ENCODE results near the gene PEX6.

The PEX6 gene

GRCh38 chr6:42967228-42967627 is 11.8 kb downstream of the PEX6 start:
- DNase-seq (ENCODE audit: low read depth): no peak
- TF ChIP-seq, protein P1, sequence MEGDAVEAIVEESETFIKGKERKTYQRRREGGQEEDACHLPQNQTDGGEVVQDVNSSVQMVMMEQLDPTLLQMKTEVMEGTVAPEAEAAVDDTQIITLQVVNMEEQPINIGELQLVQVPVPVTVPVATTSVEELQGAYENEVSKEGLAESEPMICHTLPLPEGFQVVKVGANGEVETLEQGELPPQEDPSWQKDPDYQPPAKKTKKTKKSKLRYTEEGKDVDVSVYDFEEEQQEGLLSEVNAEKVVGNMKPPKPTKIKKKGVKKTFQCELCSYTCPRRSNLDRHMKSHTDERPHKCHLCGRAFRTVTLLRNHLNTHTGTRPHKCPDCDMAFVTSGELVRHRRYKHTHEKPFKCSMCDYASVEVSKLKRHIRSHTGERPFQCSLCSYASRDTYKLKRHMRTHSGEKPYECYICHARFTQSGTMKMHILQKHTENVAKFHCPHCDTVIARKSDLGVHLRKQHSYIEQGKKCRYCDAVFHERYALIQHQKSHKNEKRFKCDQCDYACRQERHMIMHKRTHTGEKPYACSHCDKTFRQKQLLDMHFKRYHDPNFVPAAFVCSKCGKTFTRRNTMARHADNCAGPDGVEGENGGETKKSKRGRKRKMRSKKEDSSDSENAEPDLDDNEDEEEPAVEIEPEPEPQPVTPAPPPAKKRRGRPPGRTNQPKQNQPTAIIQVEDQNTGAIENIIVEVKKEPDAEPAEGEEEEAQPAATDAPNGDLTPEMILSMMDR (IDR thresholded peaks at IDR 0.05; ENCODE audit: control insufficient read depth, extremely low read depth, insufficient read depth): no peak
- H3K4me3 ChIP-seq (ENCODE audit: low read depth, low read length): no peak overlapping the region

- no peak for DNase-seq (ENCODE audit: low read depth)
- TF ChIP-seq, protein P1 (IDR thresholded peaks at IDR 0.05; ENCODE audit: control insufficient read depth, extremely low read depth, insufficient read depth): no peak
- H3K4me3 ChIP-seq (ENCODE audit: low read depth, low read length): no peak overlapping the region
These were observed 12.4 kb downstream of the PEX6 start for GRCh38 chr6:42966571-42966970.

DNA sequence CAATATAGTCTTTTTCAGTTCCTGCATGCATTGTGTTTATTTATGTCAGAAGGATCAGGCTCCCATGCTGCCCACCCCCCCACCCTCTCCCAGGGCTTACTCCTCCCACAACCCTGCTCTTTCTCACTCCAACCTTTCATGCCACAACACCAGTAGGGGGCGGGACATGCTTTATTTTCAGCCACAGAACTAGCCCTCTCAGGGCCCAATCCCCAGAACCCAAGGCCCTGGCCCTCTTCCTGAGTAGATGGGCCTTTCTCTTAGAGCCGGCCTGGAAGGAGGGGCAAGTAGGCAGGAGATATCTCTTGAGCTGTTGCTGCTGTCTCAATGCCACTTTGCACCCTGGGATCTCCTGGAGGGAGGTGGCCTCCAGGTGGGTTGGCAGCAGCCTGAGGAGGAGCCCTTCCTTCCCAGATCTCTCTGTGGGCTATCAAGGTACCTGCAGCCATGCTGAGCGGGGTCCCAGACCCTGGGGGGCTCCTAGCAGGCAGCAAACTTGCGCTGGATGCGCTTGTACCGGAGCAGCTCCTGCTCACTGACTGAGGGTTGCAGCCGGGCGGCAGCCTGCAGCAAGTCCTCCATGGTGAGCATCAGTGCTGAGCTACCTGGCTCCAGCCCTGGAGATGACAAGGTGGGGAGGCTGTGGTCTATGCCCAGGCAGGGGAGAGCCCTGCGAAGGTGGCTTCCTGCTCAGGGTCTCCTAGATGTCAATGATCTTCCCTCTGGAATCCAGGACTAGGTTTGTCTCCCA is 15.0 kb downstream of the PEX6 start:
- H3K4me3 ChIP-seq (ENCODE audit: low read depth, low read length): no peak overlapping the region
- DNase-seq (ENCODE audit: low read depth): no peak
- TF ChIP-seq, protein P1 (IDR thresholded peaks at IDR 0.05; ENCODE audit: control insufficient read depth, extremely low read depth, insufficient read depth): peak; percentile 32

DNA sequence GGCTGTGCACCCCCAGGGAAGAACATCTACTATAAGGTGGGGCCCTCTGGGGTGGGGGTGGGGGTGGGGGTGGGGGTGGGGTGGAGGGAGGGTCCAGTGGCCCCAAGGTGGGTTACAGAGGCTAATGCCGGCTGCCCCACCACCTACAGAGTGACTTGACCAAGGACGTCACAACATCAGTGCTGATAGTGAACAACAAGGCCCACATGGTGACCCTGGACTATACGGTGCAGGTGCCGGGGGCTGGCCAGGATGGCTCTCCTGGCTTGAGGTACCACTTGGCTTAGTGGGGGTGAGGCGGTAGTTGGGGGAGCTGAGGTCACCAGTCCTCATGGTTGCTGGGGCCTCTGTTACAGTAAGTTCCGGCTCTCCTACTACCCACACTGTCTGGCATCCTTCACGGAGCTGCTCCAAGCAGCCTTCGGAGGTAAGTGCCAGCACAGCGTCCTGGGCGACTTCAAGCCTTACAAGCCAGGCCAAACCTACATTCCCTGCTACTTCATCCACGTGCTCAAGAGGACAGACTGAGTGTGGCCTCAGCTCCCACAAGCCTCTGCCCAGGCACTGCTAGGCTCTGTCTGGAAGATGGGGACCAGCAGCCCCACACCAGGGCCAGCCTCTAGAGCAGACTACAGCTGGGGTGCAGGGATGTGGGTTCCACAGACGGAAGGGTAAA is 15.7 kb downstream of the PEX6 start:
- TF ChIP-seq, protein P1 (IDR thresholded peaks at IDR 0.05; ENCODE audit: control insufficient read depth, extremely low read depth, insufficient read depth): no peak
- H3K4me3 ChIP-seq (ENCODE audit: low read depth, low read length): no peak overlapping the region
- no peak for DNase-seq (ENCODE audit: low read depth)

- TF ChIP-seq, protein P1 (IDR thresholded peaks at IDR 0.05; ENCODE audit: control insufficient read depth, extremely low read depth, insufficient read depth): no peak
- DNase-seq (ENCODE audit: low read depth): no peak
- H3K4me3 ChIP-seq (ENCODE audit: low read depth, low read length): no peak overlapping the region
These were observed 16.3 kb downstream of the PEX6 start for GRCh38 chr6:42962502-42963178.

GRCh38 chr6:42962096-42962495 is 16.9 kb downstream of the PEX6 start:
- H3K4me3 ChIP-seq (ENCODE audit: low read depth, low read length): no peak overlapping the region
- no peak for DNase-seq (ENCODE audit: low read depth)
- TF ChIP-seq, protein P1 (IDR thresholded peaks at IDR 0.05; ENCODE audit: control insufficient read depth, extremely low read depth, insufficient read depth): no peak
